ENCODE measurements around the gene HRAS.

The HRAS gene

GRCh38 chr11:494761-495536 lies 40.4 kb downstream of the HRAS start:
- no peak for DNase-seq (ENCODE audit: low spot score)

- DNase-seq (ENCODE audit: low spot score): no peak
These were observed 42.7 kb downstream of the HRAS start for GRCh38 chr11:492427-493226.

DNA sequence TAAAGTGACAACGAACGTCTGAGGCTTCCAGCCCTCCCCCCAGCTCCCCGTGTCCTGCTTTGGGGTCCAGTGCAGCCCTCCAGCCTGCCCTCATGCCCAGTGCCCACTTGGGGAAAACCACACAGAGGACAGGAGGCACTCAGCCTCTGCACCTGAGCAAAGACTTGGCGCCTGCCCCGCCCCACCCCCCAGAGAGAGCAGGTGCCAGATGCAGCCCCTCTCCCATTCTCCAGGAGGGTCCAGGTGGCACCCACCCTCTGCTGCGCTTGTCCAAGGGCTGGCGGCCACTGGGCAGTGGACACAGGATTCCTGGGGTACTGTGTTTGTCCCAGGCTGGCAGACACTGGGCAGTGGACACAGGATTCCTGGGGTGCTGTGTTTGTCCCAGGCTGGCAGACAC lies 44.0 kb downstream of the HRAS start:
- no peak for DNase-seq (ENCODE audit: low spot score)

DNA sequence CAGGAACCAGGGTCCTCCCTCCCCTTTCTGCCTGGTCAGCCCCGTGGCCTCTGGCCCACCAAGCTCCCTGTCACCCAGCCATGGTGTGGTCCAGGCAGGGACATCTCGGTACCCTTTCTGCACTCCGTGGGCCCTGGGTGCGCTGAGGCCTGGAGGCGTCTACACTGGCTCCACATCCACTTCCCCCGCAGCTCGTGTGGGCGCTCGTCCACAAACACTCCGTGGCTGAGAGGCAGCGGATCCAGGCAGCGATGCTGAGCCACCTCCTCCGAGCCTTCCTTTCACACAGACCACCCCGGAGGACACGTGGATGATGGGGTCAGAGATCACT lies 44.5 kb downstream of the HRAS start:
- DNase-seq (ENCODE audit: low spot score): no peak

DNA sequence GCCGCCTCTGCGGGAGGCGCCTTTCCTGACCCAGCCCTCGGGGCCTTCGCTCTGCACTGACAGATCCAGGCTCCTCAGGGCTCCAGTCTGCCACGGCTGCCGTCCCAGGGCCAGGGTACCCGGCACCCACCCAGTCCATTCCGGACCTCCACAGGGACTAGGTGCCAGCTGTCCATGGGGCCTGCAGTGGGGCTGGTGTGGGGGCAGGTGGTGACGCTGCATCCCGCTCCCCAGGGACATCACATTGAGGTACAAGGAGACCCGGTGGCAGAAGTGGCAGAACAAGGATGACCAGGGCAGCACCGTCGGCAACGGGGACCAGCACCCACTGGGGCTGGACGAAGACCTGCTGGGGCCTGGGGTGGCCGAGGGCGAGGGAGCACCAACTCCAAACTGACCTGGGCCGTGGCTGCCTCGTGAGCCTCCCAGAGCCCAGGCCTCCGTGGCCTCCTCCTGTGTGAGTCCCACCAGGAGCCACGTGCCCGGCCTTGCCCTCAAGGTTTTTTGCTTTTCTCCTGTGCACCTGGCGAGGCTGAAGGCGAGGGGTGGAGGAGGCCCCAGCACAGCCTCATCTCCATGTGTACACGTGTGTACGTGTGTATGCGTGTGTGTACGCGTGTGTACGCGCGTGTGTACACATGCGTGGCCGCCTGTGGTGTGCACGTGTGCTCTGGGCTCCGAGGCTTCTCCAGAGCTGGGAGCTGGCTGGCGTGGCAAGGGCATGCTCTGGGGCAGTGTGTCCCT lies 45.0 kb downstream of the HRAS start:
- no peak for DNase-seq (ENCODE audit: low spot score)

- DNase-seq (ENCODE audit: low spot score): no peak
These were observed 45.7 kb downstream of the HRAS start for GRCh38 chr11:489610-490185.

- DNase-seq (ENCODE audit: low spot score): no peak
These were observed 46.4 kb downstream of the HRAS start for GRCh38 chr11:488992-489391.

GRCh38 chr11:488579-488978 lies 46.8 kb downstream of the HRAS start:
- DNase-seq (ENCODE audit: low spot score): no peak

- no peak for DNase-seq (ENCODE audit: low spot score)
These were observed 47.3 kb downstream of the HRAS start for GRCh38 chr11:488062-488461.

DNA sequence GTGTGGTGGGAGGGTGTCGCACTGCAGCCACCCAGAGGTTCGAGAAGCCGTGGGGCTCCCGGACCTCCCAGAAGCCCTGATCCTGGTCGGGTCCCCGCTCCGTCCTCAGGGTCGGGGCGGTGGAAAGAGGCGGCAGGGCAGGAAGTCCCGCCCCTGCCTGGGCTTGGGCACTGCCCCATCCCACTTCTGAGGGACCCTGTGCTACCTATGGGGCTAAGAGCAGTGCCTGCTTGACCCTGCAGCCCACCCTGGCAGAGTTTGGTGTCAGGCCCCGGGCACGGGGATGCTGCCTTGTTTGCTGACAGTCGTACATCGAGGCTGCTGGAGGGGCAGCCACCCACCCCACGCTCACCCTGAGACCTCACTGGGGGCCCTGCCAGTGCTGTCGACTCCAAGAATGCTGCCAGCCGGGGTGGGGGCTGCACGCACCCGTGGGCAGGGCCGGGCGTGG lies 47.8 kb downstream of the HRAS start:
- no peak for DNase-seq (ENCODE audit: low spot score)

DNA sequence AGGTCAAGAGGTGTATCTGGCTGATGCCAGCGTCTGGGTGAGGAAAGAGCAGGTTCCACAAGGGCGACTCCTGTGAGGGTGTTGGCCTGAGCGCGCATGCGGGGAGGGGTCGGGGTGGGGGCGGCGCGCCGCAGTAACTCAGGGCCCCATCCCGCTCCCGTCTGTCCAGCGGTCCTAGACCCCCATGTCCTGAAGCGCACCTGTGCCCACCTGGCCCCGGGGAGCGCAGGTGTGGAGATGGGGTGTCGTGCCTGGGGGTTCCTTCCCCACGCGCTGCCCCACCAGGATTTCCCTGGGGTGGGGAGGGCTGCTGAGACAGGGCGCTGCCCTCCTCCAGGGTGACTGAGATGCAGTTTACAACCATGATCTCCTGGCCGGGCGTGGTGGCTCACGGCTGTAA lies 49.2 kb downstream of the HRAS start:
- DNase-seq (ENCODE audit: low spot score): no peak

DNA sequence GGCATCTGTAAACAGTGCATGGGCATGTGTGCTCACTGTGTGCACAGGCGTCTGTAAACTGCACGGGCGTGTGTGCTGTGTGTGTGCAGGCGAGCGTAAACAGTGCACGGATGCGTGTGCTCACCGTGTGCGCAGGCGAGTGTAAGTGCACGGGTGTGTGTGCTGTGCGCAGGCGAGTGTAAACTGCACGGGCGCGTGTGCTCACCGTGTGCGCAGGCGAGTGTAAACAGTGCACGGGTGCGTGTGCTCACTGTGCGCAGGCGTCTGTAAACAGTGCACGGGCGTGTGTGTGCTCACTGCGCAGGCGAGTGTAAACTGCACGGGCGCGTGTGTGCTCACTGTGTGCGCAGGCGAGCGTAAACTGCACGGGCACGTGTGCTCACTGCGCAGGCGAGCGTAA lies 50.8 kb downstream of the HRAS start:
- DNase-seq (ENCODE audit: low spot score): no peak
